GM12878 (cell line): ENCODE data around the gene SNCB. TPM values are rescaled to one million over a fixed set of nuclear protein-coding genes. Genes with fewer than 3 reads are reported as not detected.

Experiments used
- ATAC-seq: fragments of 200-7000 bp; cut with Tn5 transposase; 3 replicates; pipeline ENCODE4 v1.9.1; 2020; ENCODE audit warnings: mild to moderate bottlenecking, moderate library complexity
- BruUV-seq: library from RNA; stranded (reverse); fragments of 400-500 nt; replicated peaks from 2 replicates; lab custom pipeline; 2021; lab: Mats Ljungman, UMichigan
- CTCF ChIA-PET: fragments of 300-600 bp; sonication (Branson Sonifier 250); formaldehyde crosslinking; extraction: SDS; loops from one replicate; lab custom pipeline; 2021; ENCODE audit warnings: inconsistent platforms; lab: Yijun Ruan, JAX
- POLR2A ChIA-PET: fragments of 350-600 bp; formaldehyde crosslinking; extraction: SDS; loops from one replicate; lab custom pipeline; 2021; ENCODE audit warnings: inconsistent platforms; lab: Charles Lee
- RAD21 ChIA-PET: fragments of 300-600 bp; sonication (Branson Sonifier 250); formaldehyde crosslinking; loops from one replicate; lab custom pipeline; 2023; ENCODE audit warnings: antibody characterized with exemption; ENCODE audit not compliant: unreplicated experiment; lab: Charles Lee
- SMC1A ChIA-PET: fragments of 300-600 bp; sonication (Branson Sonifier 250); formaldehyde crosslinking; loops from one replicate; lab custom pipeline; 2023; ENCODE audit not compliant: unreplicated experiment, uncharacterized antibody; lab: Charles Lee
- DNase-seq: peaks from one replicate; pipeline ENCODE4 v3.0.0-alpha.2; 2011; ENCODE audit warnings: low read depth, low spot score
- FAIRE-seq: peaks from 3 replicates; lab custom pipeline; 2011; peaks lifted over from hg19 to GRCh38; lab: Jason Lieb, UNC
- H2AFZ ChIP-seq: 2 replicates; pipeline ENCODE4 v1.6.0; 2011; ENCODE audit warnings: low read depth, low read length, control low read depth; ENCODE audit not compliant: control insufficient read depth
- H3K27ac ChIP-seq: 2 replicates; pipeline ENCODE4 v1.5.1; 2011; ENCODE audit warnings: control low read depth; ENCODE audit not compliant: control insufficient read depth, insufficient read depth
- H3K27me3 ChIP-seq, 2 experiments: replicated peaks in 1 of 2; 2 replicates each; pipeline versions ENCODE4 v1.6.0 to v1.6.1; 2011; ENCODE audit warnings: low read length in 1 of 2; ENCODE audit not compliant: control insufficient read depth in 2 of 2, insufficient read depth in 2 of 2
- H3K36me3 ChIP-seq, 2 experiments: 2 replicates each; pipeline ENCODE4 v1.5.1; 2011; ENCODE audit warnings: low read length in 1 of 2; ENCODE audit not compliant: control insufficient read depth in 2 of 2, insufficient read depth in 2 of 2
- H3K4me1 ChIP-seq: 2 replicates; pipeline ENCODE4 v1.6.1; 2011; ENCODE audit warnings: mild to moderate bottlenecking, low read length, moderate library complexity, mixed read lengths; ENCODE audit not compliant: control insufficient read depth, insufficient read depth
- H3K4me2 ChIP-seq: 2 replicates; pipeline ENCODE4 v1.6.0; 2011; ENCODE audit warnings: control low read depth; ENCODE audit not compliant: control insufficient read depth, insufficient read depth
- H3K4me3 ChIP-seq: fragments of 200-600 bp; sonication (generic); 2 replicates; pipeline ENCODE4 v1.5.1; 2016
- H3K79me2 ChIP-seq: 2 replicates; pipeline ENCODE4 v1.6.0; 2011; ENCODE audit warnings: low read length; ENCODE audit not compliant: control insufficient read depth, insufficient read depth
- H3K9ac ChIP-seq: 2 replicates; pipeline ENCODE4 v1.8.0; 2011; ENCODE audit warnings: low read length, control low read depth, mixed read lengths; ENCODE audit not compliant: control insufficient read depth, insufficient read depth
- H3K9me3 ChIP-seq: replicated peaks from 3 replicates; pipeline ENCODE4 v1.5.1; 2011; ENCODE audit warnings: mild to moderate bottlenecking, low read length; ENCODE audit not compliant: control insufficient read depth, insufficient read depth
- H4K20me1 ChIP-seq: 2 replicates; pipeline ENCODE4 v1.6.0; 2011; ENCODE audit not compliant: control insufficient read depth, insufficient read depth
- BCLAF1 ChIP-seq: fragments of 450-650 bp; IDR thresholded peaks from 2 replicates; pipeline ENCODE4 v1.6.1; 2017; ENCODE audit warnings: antibody characterized with exemption, mild to moderate bottlenecking, moderate library complexity
- LARP7 ChIP-seq: fragments of 450-650 bp; IDR thresholded peaks from 2 replicates; pipeline ENCODE4 v1.6.1; 2017; ENCODE audit warnings: mild to moderate bottlenecking
- SMC3 ChIP-seq: IDR thresholded peaks from 2 replicates; pipeline ENCODE4 v1.6.1; 2011; ENCODE audit warnings: low read length, improper control_type of control experiment, borderline replicate concordance
- ZNF24 ChIP-seq: fragments of 450-650 bp; IDR thresholded peaks from 2 replicates; pipeline ENCODE4 v1.6.1; 2017; ENCODE audit warnings: antibody characterized with exemption, mild to moderate bottlenecking
- ZNF274 ChIP-seq: IDR thresholded peaks from one replicate; pipeline ENCODE4 v1.8.0; 2011; ENCODE audit not compliant: insufficient read length, insufficient read depth
- WGBS: methylation state at CpG from one replicate; pipeline ENCODE4 v1.1.6; 2016; ENCODE audit warnings: low lambda C conversion rate; ENCODE audit not compliant: insufficient replicate concordance, insufficient coverage; ENCODE audit errors: missing lambda C conversion rate; 5-methylcytosine and 5-hydroxymethylcytosine counted together
- in situ Hi-C: fragments of 300-500 bp; cut with MboI; formaldehyde crosslinking; loops from 9 replicates; pipeline ENCODE4 v1.14.3; 2018; ENCODE audit warnings: mixed read lengths
- intact Hi-C: fragments of 100-400 bp; cut with micrococcal nuclease; formaldehyde crosslinking; loops from one replicate; pipeline ENCODE4 v1.14.2; 2022; ENCODE audit not compliant: unreplicated experiment
- polyA plus RNA-seq, 11 experiments: library from polyadenylated mRNA; depleted of rRNA in 4 of 11; unstranded in 6 of 11; stranded (reverse) in 5 of 11; fragments of >200 nt; fragmentation: Nextera tagmentation in 4 of 11; fragmentation: Illumina TruSeq in 1 of 11; extraction: Ambion mirVana in 4 of 11; extraction: Trizol in 1 of 11; gene quantifications; 1 replicate in 1 of 11; 2 replicates in 10 of 11; pipeline versions ENCODE4 v1.2.1 to v1.2.3, GENCODE V29; 2011 to 2016; ENCODE audit warnings: inconsistent platforms in 2 of 11, missing spikeins in 2 of 11, low read depth in 1 of 11
- total RNA-seq, 4 experiments: library from RNA; depleted of rRNA in 3 of 4; stranded (reverse); fragments of >200 nt in 3 of 4; fragmentation: Illumina TruSeq in 1 of 4; extraction: Trizol in 1 of 4; gene quantifications; 2 replicates each; pipeline versions ENCODE4 v1.2.1 to v1.2.3, GENCODE V29; 2013 to 2021

Gene SNCB
- total and polyA plus RNA-seq, 10 of the 15 experiments (the other 5 are each of a cell fraction or from before 2014, with no cell fraction given), result 0.75 TPM; not detected in 9

DNA sequence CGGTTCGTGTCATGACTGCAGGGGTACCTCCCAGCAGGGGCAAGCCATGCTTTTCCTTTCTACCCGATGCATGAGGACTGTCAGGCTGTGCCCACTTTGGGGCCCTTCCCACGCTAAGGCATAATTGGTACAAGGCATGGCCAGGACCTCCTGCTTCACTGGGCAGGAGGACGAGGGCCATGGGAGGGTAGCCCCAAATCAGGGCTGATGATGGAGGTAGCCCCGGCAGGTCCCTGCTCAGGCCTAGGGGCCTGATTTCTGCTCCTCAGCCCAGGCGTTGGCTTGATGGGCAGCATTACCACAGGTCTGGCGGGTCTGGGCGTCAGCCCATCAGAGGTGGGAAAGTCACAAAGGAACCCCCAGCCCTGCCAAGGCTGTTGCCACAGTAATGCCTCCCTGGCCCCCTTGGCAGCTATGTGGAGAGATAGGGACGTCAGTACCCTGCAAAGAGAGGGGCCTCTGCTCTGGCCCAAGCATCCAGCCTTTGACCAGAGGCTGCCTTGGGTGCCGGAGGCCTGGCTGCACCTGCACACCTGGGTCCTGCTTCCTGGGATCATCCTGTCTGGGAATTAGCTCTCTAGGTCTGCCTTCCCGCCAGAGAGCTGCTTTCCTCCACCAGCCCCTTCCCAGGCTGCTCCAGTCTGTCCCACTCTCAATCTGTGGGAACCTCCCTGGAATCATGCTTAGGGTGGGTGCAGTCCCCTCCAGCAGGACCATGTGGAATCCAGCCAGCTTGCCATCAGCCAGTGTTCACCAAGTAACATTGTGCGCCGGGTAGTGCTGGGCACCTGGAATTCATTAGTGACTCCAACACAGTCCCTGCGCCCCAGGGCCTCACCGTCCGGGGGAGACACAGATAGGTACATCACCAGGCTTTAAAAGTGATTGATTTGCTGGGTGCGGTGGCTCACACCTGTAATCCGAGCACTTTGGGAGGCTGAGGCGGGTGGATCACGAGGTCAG lies 32.3 kb upstream of the SNCB start:
- 55% methylated on average over 21 of the region's 21 CpGs for WGBS
- no peaks in the 10 kb centered on the region for H3K9me3 ChIP-seq
- no peak for TF ChIP-seq ZNF24
- TF ChIP-seq ZNF274, result no peak
- TF ChIP-seq BCLAF1, result no peak
- no peak for TF ChIP-seq SMC3
- TF ChIP-seq LARP7, result no peak
- no peak overlapping the region for H2AFZ ChIP-seq
- SMC1A ChIA-PET, result interaction anchor here (1.1 kb wide), 1 partner anchor 247 kb away, joined by 4 read pairs; no protein-coding TSS in a partner anchor
- H3K79me2 ChIP-seq, result no peaks in the 10 kb centered on the region
- no peak overlapping the region for H3K4me3 ChIP-seq
- intact Hi-C loops (loop anchor here (5.0 kb wide), 1 partner anchor 240 kb away; no protein-coding TSS in a partner anchor), in situ Hi-C loops (no loop called here)
- H3K36me3 ChIP-seq, result no peaks in the 10 kb centered on the region
- peaks cover 16% of the 10 kb centered on the region for H3K4me1 ChIP-seq
- no peaks in the 10 kb centered on the region for H3K27me3 ChIP-seq
- FAIRE-seq (no peak), ATAC-seq (no peak), DNase-seq (no peak)
- RAD21 ChIA-PET, result no interaction called here
- BruUV-seq, result no TSS peak
- H3K27ac ChIP-seq, result no peak overlapping the region
- CTCF ChIA-PET, result interaction anchor here (0.5 to 2.6 kb wide), 2 partner anchors 10 to 11 kb away, joined by 3 to 17 read pairs; no protein-coding TSS in a partner anchor
- POLR2A ChIA-PET, result no interaction called here
- H3K9ac ChIP-seq, result no peak overlapping the region
- H3K4me2 ChIP-seq, result no peak overlapping the region
- H4K20me1 ChIP-seq, result no peaks in the 10 kb centered on the region; the same call in 1 of the 2 replicates
